NB4 (cell line): ENCODE measurements around the gene ZNF609.
A peak's percentile ranks its signal among the peaks of the same experiment; 100 is the strongest.

Experiments
- DNase-seq: peaks from one replicate; pipeline ENCODE4 v3.0.0; 2010; ENCODE audit warnings: low read depth
- H3K4me3 ChIP-seq: one replicate; pipeline ENCODE4 v1.5.1; 2011; ENCODE audit warnings: mild to moderate bottlenecking, low read depth, low read length, moderate library complexity
- MYC ChIP-seq: IDR thresholded peaks from 2 replicates; pipeline ENCODE4 v1.6.1; 2011; ENCODE audit warnings: low read depth, low read length
- POLR2A ChIP-seq: IDR thresholded peaks from 2 replicates; pipeline ENCODE4 v1.6.1; 2011; ENCODE audit warnings: mild to moderate bottlenecking; ENCODE audit not compliant: insufficient read length; ENCODE audit errors: extremely low read depth
- TF ChIP-seq, protein P1 (sequence below): IDR thresholded peaks from one replicate; pipeline ENCODE4 v1.5.1; 2012; ENCODE audit warnings: low read depth, low read length
- TF ChIP-seq, protein P2 (sequence below): IDR thresholded peaks from 2 replicates; pipeline ENCODE4 v1.6.1; 2011; ENCODE audit warnings: low read depth, low read length

ZNF609 gene

DNA sequence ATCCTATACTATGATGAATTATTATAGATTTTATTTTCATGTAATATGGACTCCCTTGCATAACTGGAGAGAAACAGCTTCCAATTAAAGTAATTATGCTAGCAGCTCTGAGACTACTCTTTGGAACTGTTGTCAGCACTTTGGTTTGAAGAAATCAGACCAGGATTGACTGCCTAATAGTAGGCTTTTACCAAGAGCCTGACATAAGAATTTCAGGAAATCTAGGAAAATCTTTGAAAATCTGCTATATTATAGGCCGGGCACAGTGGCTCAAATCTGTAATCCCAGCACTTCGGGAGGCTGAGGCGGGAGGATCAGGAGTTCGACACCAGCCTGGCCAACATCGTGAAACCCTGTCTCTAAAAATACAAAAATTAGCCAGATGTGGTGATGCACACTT, 62.9 kb downstream of the ZNF609 start:
- no peak overlapping the region for H3K4me3 ChIP-seq
- no peak for DNase-seq
- TF ChIP-seq POLR2A: no peak
- TF ChIP-seq, protein P1, sequence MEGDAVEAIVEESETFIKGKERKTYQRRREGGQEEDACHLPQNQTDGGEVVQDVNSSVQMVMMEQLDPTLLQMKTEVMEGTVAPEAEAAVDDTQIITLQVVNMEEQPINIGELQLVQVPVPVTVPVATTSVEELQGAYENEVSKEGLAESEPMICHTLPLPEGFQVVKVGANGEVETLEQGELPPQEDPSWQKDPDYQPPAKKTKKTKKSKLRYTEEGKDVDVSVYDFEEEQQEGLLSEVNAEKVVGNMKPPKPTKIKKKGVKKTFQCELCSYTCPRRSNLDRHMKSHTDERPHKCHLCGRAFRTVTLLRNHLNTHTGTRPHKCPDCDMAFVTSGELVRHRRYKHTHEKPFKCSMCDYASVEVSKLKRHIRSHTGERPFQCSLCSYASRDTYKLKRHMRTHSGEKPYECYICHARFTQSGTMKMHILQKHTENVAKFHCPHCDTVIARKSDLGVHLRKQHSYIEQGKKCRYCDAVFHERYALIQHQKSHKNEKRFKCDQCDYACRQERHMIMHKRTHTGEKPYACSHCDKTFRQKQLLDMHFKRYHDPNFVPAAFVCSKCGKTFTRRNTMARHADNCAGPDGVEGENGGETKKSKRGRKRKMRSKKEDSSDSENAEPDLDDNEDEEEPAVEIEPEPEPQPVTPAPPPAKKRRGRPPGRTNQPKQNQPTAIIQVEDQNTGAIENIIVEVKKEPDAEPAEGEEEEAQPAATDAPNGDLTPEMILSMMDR: no peak
- TF ChIP-seq MYC: no peak
- TF ChIP-seq, protein P2, sequence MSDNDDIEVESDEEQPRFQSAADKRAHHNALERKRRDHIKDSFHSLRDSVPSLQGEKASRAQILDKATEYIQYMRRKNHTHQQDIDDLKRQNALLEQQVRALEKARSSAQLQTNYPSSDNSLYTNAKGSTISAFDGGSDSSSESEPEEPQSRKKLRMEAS: no peak

DNA sequence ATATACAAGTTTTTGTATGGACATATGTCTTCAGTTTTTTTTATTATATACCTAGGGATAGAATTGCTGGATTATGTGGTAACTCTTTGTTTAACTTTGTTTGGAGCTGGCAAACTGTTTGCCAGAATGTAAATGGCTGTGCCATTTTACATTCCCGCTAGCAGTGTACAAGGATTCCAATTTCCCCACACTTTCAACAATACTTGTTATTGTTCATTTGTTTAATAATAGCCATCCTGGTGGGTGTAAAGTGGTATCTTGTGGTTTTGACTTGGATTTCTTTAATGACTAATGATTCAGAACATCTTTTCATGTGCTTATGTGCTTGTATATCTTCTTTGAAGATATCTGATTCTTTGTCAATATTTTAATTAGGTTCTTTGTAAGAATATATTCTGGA, 64.4 kb downstream of the ZNF609 start:
- TF ChIP-seq, protein P2: no peak
- TF ChIP-seq MYC: no peak
- TF ChIP-seq, protein P1: no peak
- TF ChIP-seq POLR2A: no peak
- no peak overlapping the region for H3K4me3 ChIP-seq
- no peak for DNase-seq

DNA sequence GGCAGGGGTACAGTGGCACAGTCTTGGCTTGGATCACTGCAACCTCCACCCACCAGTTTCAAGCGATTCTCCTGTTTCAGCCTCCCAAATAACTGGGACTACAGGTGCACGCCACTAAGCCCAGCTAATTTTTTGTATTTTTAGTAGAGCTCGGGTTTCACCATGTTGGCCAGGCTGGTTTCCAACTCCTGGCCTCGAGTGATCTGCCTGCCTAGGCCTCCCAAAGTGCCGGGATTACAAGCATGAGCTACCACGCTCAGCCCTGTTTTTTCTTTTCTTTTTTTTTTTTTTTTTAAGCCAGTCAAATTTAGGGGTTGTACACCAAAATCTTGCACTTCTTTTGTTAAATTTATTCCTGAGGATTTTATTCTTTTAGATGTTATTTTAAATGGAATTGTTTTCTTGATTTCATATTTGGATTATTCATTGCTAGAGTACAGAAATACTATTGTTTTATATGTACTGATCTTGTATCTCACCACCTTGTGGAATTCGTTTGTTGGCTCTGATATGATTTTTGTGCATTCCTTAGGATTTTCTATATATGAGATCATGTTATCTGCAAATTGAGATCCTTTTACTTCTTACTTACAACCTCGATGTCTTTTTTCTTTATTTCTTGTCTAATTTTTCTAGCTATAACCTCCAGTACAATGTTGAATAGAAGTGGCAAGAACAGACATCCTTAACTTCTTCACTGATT, 65.6 kb downstream of the ZNF609 start:
- no peak for DNase-seq
- TF ChIP-seq POLR2A: no peak
- TF ChIP-seq, protein P1: no peak
- TF ChIP-seq, protein P2: no peak
- no peak for TF ChIP-seq MYC
- no peak overlapping the region for H3K4me3 ChIP-seq

DNA sequence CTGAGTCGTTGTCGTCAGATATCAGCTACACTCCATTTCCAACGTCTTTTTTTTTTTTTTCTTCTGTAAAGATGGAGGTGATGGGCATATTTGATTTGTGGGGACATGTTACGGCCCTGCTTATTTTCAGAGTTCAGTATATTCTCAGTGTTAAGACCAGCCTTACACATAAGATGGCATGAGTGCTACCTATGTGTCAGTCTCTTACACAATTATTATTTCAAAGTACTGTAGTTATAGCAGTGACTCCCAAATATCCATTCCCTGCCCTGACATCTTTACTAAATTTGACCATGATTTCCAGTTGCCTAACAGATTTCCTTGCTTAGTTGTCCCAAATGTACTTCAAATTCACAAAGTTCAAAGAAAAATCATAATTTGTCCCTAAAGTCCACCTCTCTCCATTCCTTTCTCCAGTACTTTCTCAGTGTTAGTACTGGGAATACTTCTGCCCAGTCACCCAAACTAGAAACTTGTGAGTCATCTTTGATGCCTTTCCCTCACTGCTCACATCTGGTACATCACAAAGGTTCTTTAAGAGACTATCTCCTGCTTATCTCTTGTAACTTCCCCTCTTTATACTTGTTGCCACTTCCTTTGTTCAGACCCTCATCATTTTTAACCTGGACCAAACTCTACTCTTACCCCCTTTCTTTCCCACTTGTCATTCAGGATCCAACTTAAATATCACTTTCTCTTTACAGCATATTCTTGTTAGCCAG, 67.0 kb downstream of the ZNF609 start:
- DNase-seq: peak; percentile 60
- TF ChIP-seq, protein P2: no peak
- TF ChIP-seq, protein P1: no peak
- TF ChIP-seq MYC (no peak), POLR2A (no peak)
- no peak overlapping the region for H3K4me3 ChIP-seq

DNA sequence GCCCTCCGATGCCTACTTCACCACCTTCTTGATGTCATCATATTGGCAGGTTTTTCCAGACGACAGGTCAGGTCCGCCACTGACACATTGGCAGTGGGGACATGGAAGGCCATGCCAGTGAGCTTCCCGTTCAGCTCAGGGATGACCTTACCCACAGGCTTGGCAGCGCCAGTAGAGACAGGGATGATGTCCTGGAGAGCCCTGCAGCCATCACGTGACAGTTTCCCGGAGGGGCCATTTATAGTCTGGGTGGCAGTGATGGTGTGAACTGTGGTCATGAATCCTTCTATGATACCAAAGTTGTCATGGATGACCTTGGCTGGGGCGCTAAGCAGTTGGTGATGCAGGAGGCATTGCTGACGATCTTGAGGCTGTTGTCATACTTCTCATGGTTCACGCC, 68.5 kb downstream of the ZNF609 start:
- H3K4me3 ChIP-seq: no peak overlapping the region
- DNase-seq: no peak
- TF ChIP-seq, protein P1: no peak
- TF ChIP-seq POLR2A (no peak), MYC (no peak)
- TF ChIP-seq, protein P2: no peak
